Astrocyte (in vitro differentiated cells and primary cell): ENCODE results near the gene CFDP1.

Experiments
- EZH2 ChIP-seq: IDR thresholded peaks from 2 replicates; pipeline ENCODE4 v1.6.1; 2012; ENCODE audit warnings: mild to moderate bottlenecking, low read length, inconsistent platforms; ENCODE audit not compliant: insufficient read depth
- TF ChIP-seq, protein P1 (sequence below): IDR thresholded peaks from 2 replicates; pipeline ENCODE4 v1.5.1; 2011; ENCODE audit warnings: low read depth, mild to moderate bottlenecking, inconsistent platforms, low read length, moderate library complexity; ENCODE audit not compliant: insufficient read depth

- TF ChIP-seq, protein P1, sequence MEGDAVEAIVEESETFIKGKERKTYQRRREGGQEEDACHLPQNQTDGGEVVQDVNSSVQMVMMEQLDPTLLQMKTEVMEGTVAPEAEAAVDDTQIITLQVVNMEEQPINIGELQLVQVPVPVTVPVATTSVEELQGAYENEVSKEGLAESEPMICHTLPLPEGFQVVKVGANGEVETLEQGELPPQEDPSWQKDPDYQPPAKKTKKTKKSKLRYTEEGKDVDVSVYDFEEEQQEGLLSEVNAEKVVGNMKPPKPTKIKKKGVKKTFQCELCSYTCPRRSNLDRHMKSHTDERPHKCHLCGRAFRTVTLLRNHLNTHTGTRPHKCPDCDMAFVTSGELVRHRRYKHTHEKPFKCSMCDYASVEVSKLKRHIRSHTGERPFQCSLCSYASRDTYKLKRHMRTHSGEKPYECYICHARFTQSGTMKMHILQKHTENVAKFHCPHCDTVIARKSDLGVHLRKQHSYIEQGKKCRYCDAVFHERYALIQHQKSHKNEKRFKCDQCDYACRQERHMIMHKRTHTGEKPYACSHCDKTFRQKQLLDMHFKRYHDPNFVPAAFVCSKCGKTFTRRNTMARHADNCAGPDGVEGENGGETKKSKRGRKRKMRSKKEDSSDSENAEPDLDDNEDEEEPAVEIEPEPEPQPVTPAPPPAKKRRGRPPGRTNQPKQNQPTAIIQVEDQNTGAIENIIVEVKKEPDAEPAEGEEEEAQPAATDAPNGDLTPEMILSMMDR: no peak
- no peak for TF ChIP-seq EZH2
Measured at GRCh38 chr16:75457485-75458021, 24.2 kb upstream of the CFDP1 start.
